AG09319 (cell line): ENCODE data around the gene PXMP2.

ENCODE experiments used
- DNase-seq: peaks from one replicate; pipeline ENCODE4 v3.0.0-alpha.2; 2010; ENCODE audit warnings: low read depth; ENCODE audit errors: extremely low read depth
- CTCF ChIP-seq: IDR thresholded peaks from 2 replicates; pipeline ENCODE4 v1.5.1; 2011; ENCODE audit warnings: low read depth, mild to moderate bottlenecking, inconsistent platforms, low read length, moderate library complexity

PXMP2 gene

GRCh38 chr12:132672116-132672515 is 15.3 kb upstream of the PXMP2 start:
- no peak for DNase-seq

GRCh38 chr12:132672678-132673077 is 14.7 kb upstream of the PXMP2 start:
- TF ChIP-seq CTCF = no peak
- DNase-seq = no peak

More at GRCh38 chr12:132672116-132672515, 15.3 kb upstream of the PXMP2 start:
- no peak for TF ChIP-seq CTCF

GRCh38 chr12:132673288-132674179 is 13.9 kb upstream of the PXMP2 start:
- DNase-seq = no peak
- no peak for TF ChIP-seq CTCF

GRCh38 chr12:132674561-132674960 is 12.8 kb upstream of the PXMP2 start:
- no peak for TF ChIP-seq CTCF
- DNase-seq = no peak

GRCh38 chr12:132675757-132676432 is 11.5 kb upstream of the PXMP2 start:
- TF ChIP-seq CTCF = no peak
- no peak for DNase-seq

GRCh38 chr12:132677492-132677891 is 9.9 kb upstream of the PXMP2 start:
- DNase-seq = no peak
- no peak for TF ChIP-seq CTCF

- TF ChIP-seq CTCF = no peak
- no peak for DNase-seq
Observed at GRCh38 chr12:132685400-132685799, 2.0 kb upstream of the PXMP2 start.
